Calu3 (cell line): ENCODE data around the gene XPR1. TPM values are rescaled to one million over a fixed set of nuclear protein-coding genes. Genes with fewer than 3 reads are reported as not detected.
A peak's percentile ranks its signal among the peaks of the same experiment; 100 is the strongest.

ENCODE experiments used
- BruUV-seq: library from RNA; stranded (reverse); fragments of 400-500 nt; replicated peaks from 2 replicates; lab custom pipeline; 2021; lab: Mats Ljungman, UMichigan
- CTCF ChIA-PET: fragments of 300-600 bp; sonication (Branson Sonifier 250); formaldehyde crosslinking; loops from one replicate; lab custom pipeline; 2022; ENCODE audit warnings: antibody characterized with exemption; lab: Charles Lee
- DNase-seq: peaks from one replicate; pipeline ENCODE4 v3.0.0; 2022
- H3K27ac Mint-ChIP-seq: one replicate; pipeline ENCODE4 v1.8.0; 2022; ENCODE audit warnings: mixed read lengths; ENCODE audit not compliant: unreplicated experiment
- H3K27me3 Mint-ChIP-seq: one replicate; pipeline ENCODE4 v1.8.0; 2022; ENCODE audit warnings: mixed read lengths; ENCODE audit not compliant: unreplicated experiment
- H3K36me3 Mint-ChIP-seq: one replicate; pipeline ENCODE4 v1.8.0; 2022; ENCODE audit warnings: mild to moderate bottlenecking, moderate library complexity, mixed read lengths; ENCODE audit not compliant: insufficient read depth, unreplicated experiment
- H3K4me1 Mint-ChIP-seq: one replicate; pipeline ENCODE4 v1.8.0; 2022; ENCODE audit warnings: mild to moderate bottlenecking, low read depth, mixed read lengths; ENCODE audit not compliant: unreplicated experiment
- H3K4me3 Mint-ChIP-seq: one replicate; pipeline ENCODE4 v1.8.0; 2022; ENCODE audit warnings: mild to moderate bottlenecking, low read depth, moderate library complexity, mixed read lengths; ENCODE audit not compliant: unreplicated experiment
- H3K9me3 Mint-ChIP-seq: one replicate; pipeline ENCODE4 v1.8.0; 2022; ENCODE audit warnings: low read depth, mixed read lengths; ENCODE audit not compliant: unreplicated experiment
- CTCF ChIP-seq: fragments of 200-600 bp; IDR thresholded peaks from one replicate; pipeline ENCODE4 v1.8.0; 2022; ENCODE audit warnings: antibody characterized with exemption; ENCODE audit not compliant: unreplicated experiment
- intact Hi-C: fragments of 100-400 bp; cut with micrococcal nuclease; formaldehyde crosslinking; loops from one replicate; pipeline ENCODE4 v1.10.0; 2022; ENCODE audit not compliant: unreplicated experiment
- total RNA-seq: library from RNA; stranded (reverse); gene quantifications from 2 replicates; pipeline ENCODE4 v1.2.3, GENCODE V29; 2022

XPR1 gene
- total RNA-seq, 1 experiment from 2014 or later: 44.5 TPM

- intact Hi-C loops: no loop called here
- CTCF ChIA-PET: no interaction called here
These were observed 11.2 kb upstream of the XPR1 start for GRCh38 chr1:180620581-180620980.

DNA sequence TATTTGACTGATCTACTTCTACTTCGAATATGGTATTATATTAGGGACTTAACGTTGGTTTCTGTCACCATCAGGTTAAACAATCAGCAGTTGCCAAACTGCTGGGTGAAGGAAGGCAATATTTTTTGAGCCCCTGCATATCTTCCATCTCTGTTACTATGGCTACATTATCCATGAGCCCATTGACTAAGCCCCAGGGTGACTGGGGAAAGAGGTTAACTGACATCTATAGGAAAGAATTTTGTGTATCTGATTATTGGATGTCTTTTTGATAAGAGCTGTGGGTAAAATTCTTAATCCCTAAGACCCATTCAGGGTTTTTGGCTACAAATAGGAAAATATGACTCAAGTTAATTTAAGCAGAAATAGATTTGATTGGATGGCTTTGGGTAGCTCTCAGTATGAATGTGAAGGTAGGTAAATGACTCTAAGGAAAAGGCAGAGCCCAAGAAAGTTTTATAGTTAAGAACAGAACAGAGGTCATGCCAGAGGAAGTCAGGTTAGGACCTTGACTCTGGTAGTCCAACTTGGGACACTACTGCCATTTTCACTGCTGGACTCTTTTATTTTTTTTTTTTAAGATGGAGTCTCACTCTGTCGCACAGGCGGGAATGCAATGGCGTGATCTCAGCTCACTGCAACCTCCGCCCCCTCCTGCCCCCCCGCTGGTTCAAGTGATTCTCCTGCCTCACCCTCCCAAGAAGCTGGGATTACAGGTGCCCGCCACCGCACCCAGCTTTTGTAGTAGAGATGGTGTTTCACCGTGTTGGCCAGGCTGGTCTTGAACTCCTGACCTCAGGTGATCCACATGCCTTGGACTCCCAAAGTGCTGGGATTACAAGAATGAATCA, 8.9 kb upstream of the XPR1 start:
- Mint-ChIP-seq H3K4me3 (no peak overlapping the region), H3K27ac (no peak overlapping the region), H3K36me3 (no peaks in the 10 kb centered on the region), H3K9me3 (no peaks in the 10 kb centered on the region), H3K27me3 (peaks cover 15% of the 10 kb centered on the region), H3K4me1 (no peaks in the 10 kb centered on the region)
- TF ChIP-seq CTCF: no peak
- intact Hi-C loops: no loop called here
- CTCF ChIA-PET: no interaction called here
- BruUV-seq: no TSS peak
- DNase-seq: no peak

More at GRCh38 chr1:180620581-180620980, 11.2 kb upstream of the XPR1 start:
- TF ChIP-seq CTCF: no peak
- Mint-ChIP-seq H3K36me3 (no peaks in the 10 kb centered on the region), H3K27ac (no peak overlapping the region), H3K4me1 (no peaks in the 10 kb centered on the region), H3K9me3 (no peaks in the 10 kb centered on the region), H3K4me3 (no peak overlapping the region), H3K27me3 (peaks cover 1% of the 10 kb centered on the region)
- no peak for DNase-seq
- no TSS peak for BruUV-seq

DNA sequence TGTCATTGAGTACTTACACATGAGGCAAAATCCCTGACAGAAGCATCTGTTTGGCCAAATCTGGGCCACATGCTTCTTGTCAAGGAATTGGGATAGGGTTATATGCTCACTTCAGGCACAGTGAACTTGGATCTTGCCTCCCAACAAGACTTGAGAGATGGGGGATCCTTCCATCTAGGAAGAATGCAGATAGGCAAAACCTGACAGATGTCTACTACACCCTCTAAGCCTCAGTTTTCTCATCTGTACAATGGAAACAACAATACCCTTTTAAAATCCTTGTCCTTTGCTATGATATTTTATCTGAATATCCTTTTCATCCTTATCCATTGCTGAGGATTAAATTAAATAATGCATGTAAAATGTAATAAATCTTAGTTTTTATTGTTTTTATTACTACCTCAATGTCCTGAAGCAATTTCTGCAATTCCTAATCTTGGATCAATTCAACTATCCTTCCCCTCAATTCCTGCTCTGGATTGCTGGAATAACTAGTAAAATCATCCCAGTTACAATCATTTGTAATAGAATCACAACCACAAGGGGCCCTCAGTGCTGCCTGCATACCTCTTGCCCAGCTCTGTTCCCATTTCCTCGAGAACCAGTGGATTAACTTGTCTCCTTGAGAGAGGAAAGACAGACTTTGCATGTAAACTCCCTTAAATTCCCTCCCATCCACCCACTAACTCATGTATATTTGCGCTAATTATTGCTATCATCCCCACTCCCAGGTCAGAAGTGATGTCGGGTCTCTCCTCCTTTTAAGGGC, 8.1 kb upstream of the XPR1 start:
- no peaks in the 10 kb centered on the region for H3K36me3 Mint-ChIP-seq
- intact Hi-C loops: no loop called here
- CTCF ChIA-PET: no interaction called here
- no peak overlapping the region for H3K27ac Mint-ChIP-seq
- peak; percentile 37 for TF ChIP-seq CTCF
- no peak overlapping the region for H3K4me3 Mint-ChIP-seq
- no peaks in the 10 kb centered on the region for H3K4me1 Mint-ChIP-seq
- peaks cover 16% of the 10 kb centered on the region for H3K27me3 Mint-ChIP-seq
- BruUV-seq: no TSS peak
- peak; percentile 15 for DNase-seq
- no peaks in the 10 kb centered on the region for H3K9me3 Mint-ChIP-seq

DNA sequence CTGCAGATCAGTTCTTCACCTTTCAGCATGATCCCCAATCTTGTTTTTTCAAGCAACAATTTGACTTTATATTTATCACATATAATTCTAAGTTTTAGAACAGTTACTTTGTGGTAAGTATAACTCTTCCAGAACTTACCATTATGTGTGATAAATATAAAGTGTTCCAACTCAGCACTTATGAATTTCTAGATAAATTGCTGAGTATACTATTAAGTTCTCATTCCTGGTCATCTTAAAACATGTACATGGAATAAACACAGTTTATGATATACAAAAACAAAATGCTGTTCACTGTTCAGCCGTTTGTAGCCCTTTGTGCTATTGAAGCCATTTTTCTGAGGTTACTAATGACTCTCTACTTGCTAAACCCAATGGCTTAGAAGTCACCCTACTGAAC, 5.1 kb upstream of the XPR1 start:
- intact Hi-C loops: no loop called here
- CTCF ChIA-PET: no interaction called here
- H3K27me3 Mint-ChIP-seq: peaks cover 16% of the 10 kb centered on the region
- H3K36me3 Mint-ChIP-seq: no peaks in the 10 kb centered on the region
- no TSS peak for BruUV-seq
- DNase-seq: no peak
- no peak overlapping the region for H3K27ac Mint-ChIP-seq
- no peaks in the 10 kb centered on the region for H3K9me3 Mint-ChIP-seq
- no peak overlapping the region for H3K4me3 Mint-ChIP-seq
- H3K4me1 Mint-ChIP-seq: no peaks in the 10 kb centered on the region
- no peak for TF ChIP-seq CTCF
